Upper lobe of right lung (tissue), 1 donor: ENCODE data around the gene GPR132. TPM values are rescaled to one million over a fixed set of nuclear protein-coding genes. Genes with fewer than 3 reads are reported as not detected.
"Not testable (repeated sequence)": the region's sequence is repeated elsewhere in the genome, so short reads cannot be mapped to it uniquely, and the experiment has no call there.

Experiments
- ATAC-seq: fragments of 200-7000 bp; cut with Tn5 transposase; one replicate; pipeline ENCODE4 v1.9.1; 2020; ENCODE audit warnings: mild to moderate bottlenecking, moderate library complexity
- DNase-seq: peaks from one replicate; pipeline ENCODE4 v3.0.0-alpha.2; 2020
- H3K27ac ChIP-seq: fragments of 200-600 bp; one replicate; pipeline ENCODE4 v1.8.0; 2022
- H3K27me3 ChIP-seq: fragments of 200-600 bp; one replicate; pipeline ENCODE4 v1.8.0; 2022; ENCODE audit warnings: mild to moderate bottlenecking
- H3K36me3 ChIP-seq: fragments of 200-600 bp; one replicate; pipeline ENCODE4 v1.8.0; 2022
- H3K4me1 ChIP-seq: fragments of 200-600 bp; one replicate; pipeline ENCODE4 v1.8.0; 2022
- H3K4me3 ChIP-seq: fragments of 200-600 bp; one replicate; pipeline ENCODE4 v1.8.0; 2022; ENCODE audit warnings: mild to moderate bottlenecking
- H3K9me3 ChIP-seq: fragments of 200-600 bp; one replicate; pipeline ENCODE4 v1.8.0; 2022
- intact Hi-C: fragments of 100-400 bp; cut with DNase I; formaldehyde crosslinking; loops from one replicate; pipeline ENCODE4 v1.11.0; 2022
- total RNA-seq: library from RNA; stranded (reverse); fragmentation: NEBNext Ultra II Directional; extraction: Animal tissue kit (Norgen Biotek cat#: 25700); gene quantifications from one replicate; pipeline ENCODE4 v1.2.1, GENCODE V29; 2021
- TF ChIP-seq, protein P1 (sequence below): fragments of 200-600 bp; IDR thresholded peaks from one replicate; pipeline ENCODE4 v1.8.0; 2022; ENCODE audit warnings: antibody characterized with exemption
- donor health status: DM: no; HTN: yes; CAD: no; lungs with severe emphysema.

Gene GPR132
- total RNA-seq, 1 donor from 2014 or later: 6.7 TPM

- Histone ChIP-seq H3K4me3 (no peak overlapping the region), H3K27ac (no peak overlapping the region), H3K4me1 (no peaks in the 10 kb centered on the region), H3K9me3 (no peaks in the 10 kb centered on the region), H3K27me3 (no peaks in the 10 kb centered on the region), H3K36me3 (no peaks in the 10 kb centered on the region)
- TF ChIP-seq, protein P1, sequence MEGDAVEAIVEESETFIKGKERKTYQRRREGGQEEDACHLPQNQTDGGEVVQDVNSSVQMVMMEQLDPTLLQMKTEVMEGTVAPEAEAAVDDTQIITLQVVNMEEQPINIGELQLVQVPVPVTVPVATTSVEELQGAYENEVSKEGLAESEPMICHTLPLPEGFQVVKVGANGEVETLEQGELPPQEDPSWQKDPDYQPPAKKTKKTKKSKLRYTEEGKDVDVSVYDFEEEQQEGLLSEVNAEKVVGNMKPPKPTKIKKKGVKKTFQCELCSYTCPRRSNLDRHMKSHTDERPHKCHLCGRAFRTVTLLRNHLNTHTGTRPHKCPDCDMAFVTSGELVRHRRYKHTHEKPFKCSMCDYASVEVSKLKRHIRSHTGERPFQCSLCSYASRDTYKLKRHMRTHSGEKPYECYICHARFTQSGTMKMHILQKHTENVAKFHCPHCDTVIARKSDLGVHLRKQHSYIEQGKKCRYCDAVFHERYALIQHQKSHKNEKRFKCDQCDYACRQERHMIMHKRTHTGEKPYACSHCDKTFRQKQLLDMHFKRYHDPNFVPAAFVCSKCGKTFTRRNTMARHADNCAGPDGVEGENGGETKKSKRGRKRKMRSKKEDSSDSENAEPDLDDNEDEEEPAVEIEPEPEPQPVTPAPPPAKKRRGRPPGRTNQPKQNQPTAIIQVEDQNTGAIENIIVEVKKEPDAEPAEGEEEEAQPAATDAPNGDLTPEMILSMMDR: no peak
- intact Hi-C loops: no loop called here
- ATAC-seq: no peak
- DNase-seq: no peak
These were observed 34.3 kb downstream of the GPR132 start for GRCh38 chr14:105030836-105031396.

GRCh38 chr14:105030194-105030593 lies 35.0 kb downstream of the GPR132 start:
- Histone ChIP-seq H3K27ac (no peak overlapping the region), H3K4me3 (no peak overlapping the region), H3K36me3 (no peaks in the 10 kb centered on the region), H3K4me1 (no peaks in the 10 kb centered on the region), H3K27me3 (no peaks in the 10 kb centered on the region), H3K9me3 (no peaks in the 10 kb centered on the region)
- intact Hi-C loops: no loop called here
- no peak for ATAC-seq
- TF ChIP-seq, protein P1: no peak
- no peak for DNase-seq

DNA sequence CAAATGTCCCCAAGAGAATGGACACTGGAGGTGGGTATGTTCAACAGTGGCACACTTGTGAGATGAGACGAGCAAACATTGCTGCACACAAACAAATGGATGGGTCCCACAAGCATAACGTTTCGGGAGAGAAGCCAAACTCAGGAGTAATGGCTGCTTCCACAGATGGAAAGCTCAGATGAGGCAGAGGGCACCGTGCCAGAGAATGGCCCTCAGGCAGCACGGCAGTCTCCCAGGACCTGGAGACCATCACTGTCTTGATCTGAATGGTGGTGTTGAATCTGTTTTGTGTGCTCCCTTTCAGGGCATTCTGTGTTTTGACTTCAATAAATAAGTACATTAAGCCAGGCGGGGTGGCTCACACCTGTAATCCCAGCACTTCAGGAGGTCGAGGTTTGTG lies 35.8 kb downstream of the GPR132 start:
- Histone ChIP-seq H3K4me1 (no peaks in the 10 kb centered on the region), H3K36me3 (no peaks in the 10 kb centered on the region), H3K4me3 (no peak overlapping the region), H3K27ac (no peak overlapping the region), H3K9me3 (no peaks in the 10 kb centered on the region), H3K27me3 (no peaks in the 10 kb centered on the region)
- ATAC-seq: no peak
- no peak for DNase-seq
- intact Hi-C loops: no loop called here
- TF ChIP-seq, protein P1: no peak

- TF ChIP-seq, protein P1: no peak
- no peak overlapping the region for H3K4me3 ChIP-seq
- ATAC-seq (no peak), DNase-seq (no peak)
- no peaks in the 10 kb centered on the region for H3K4me1 ChIP-seq
- H3K27me3 ChIP-seq: no peaks in the 10 kb centered on the region
- H3K27ac ChIP-seq: no peak overlapping the region
- H3K9me3 ChIP-seq: no peaks in the 10 kb centered on the region
- no peaks in the 10 kb centered on the region for H3K36me3 ChIP-seq
- intact Hi-C loops: no loop called here
These were observed 36.8 kb downstream of the GPR132 start for GRCh38 chr14:105028251-105028927.

DNA sequence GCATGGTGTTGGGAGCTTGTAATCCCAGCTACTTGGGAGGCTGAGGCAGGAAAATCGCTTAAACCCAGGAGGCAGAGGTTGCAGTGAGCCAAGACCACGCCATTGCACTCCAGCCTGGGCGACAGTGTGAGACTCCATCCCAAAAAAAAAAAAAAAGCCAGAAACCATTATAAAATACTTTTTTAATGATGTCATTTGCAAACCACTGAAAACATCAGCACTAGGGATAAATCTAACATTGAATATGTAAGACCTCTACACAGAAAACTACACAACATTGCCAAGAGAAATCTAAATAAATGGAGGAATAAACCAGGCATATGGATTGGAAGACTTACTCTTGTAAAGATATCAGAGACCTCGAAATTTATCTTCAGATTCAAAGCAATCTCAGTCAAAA lies 37.5 kb downstream of the GPR132 start:
- H3K4me1 ChIP-seq, H3K27me3 ChIP-seq, DNase-seq, H3K4me3 ChIP-seq, H3K9me3 ChIP-seq, intact Hi-C loops, H3K27ac ChIP-seq, H3K36me3 ChIP-seq, ATAC-seq: not testable (repeated sequence)

GRCh38 chr14:105026802-105027563 lies 38.2 kb downstream of the GPR132 start:
- DNase-seq: no peak
- H3K27ac ChIP-seq: no peak overlapping the region

More at GRCh38 chr14:105026802-105027563, 38.2 kb downstream of the GPR132 start:
- peaks cover 6% of the 10 kb centered on the region for H3K4me1 ChIP-seq
- no peak overlapping the region for H3K4me3 ChIP-seq
- H3K27me3 ChIP-seq: no peaks in the 10 kb centered on the region
- H3K36me3 ChIP-seq: no peaks in the 10 kb centered on the region
- TF ChIP-seq, protein P1: no peak
- no peaks in the 10 kb centered on the region for H3K9me3 ChIP-seq
- intact Hi-C loops: no loop called here
- no peak for ATAC-seq
